Sigmoid colon (tissue), 4 donors: ENCODE results near the gene SCAANT1.

ENCODE experiments used
- CTCF ChIP-seq, 4 experiments: fragments of 450-650 bp in 3 of 4; fragments of 200-600 bp in 1 of 4; IDR thresholded peaks; one replicate each; pipeline ENCODE4 v1.5.1; 2016 to 2019; ENCODE audit warnings: antibody characterized with exemption in 4 of 4, mild to moderate bottlenecking in 3 of 4, moderate library complexity in 2 of 4
- POLR2A ChIP-seq, 2 donors: fragments of 450-650 bp; IDR thresholded peaks; one replicate each; pipeline ENCODE4 v1.6.1; 2016; ENCODE audit warnings: antibody characterized with exemption in 2 of 2, mild to moderate bottlenecking in 2 of 2, moderate library complexity in 2 of 2
- POLR2AphosphoS5 ChIP-seq, 4 donors: sonication (generic); formaldehyde crosslinking; IDR thresholded peaks; one replicate each; pipeline ENCODE4 v1.6.1; 2017; ENCODE audit warnings: antibody characterized with exemption in 4 of 4

GRCh38 chr3:63870615-63871005, 41.6 kb downstream of the SCAANT1 start:
- TF ChIP-seq POLR2A (IDR thresholded peaks at IDR 0.05) (no peak), CTCF (IDR thresholded peaks at IDR 0.05) (no peak), POLR2AphosphoS5 (IDR thresholded peaks at IDR 0.05) (no peak)
